Mesenchymal stem cell (in vitro differentiated cells and primary cell): ENCODE results near the gene ERCC1.

ENCODE experiments used
- DNase-seq: peaks from one replicate; pipeline ENCODE4 v3.0.0-alpha.2; 2013
- H2AFZ ChIP-seq: one replicate; pipeline ENCODE4 v1.6.1; 2013; ENCODE audit warnings: low read depth, mild to moderate bottlenecking, control low read depth, inconsistent platforms, low read length, moderate library complexity
- H2AK5ac ChIP-seq: 2 replicates; pipeline ENCODE4 v1.6.1; 2013; ENCODE audit warnings: low read length, moderate library complexity, mild to moderate bottlenecking, inconsistent platforms; ENCODE audit not compliant: severe bottlenecking
- H2BK120ac ChIP-seq: one replicate; pipeline ENCODE4 v1.6.1; 2013; ENCODE audit warnings: low read depth, mild to moderate bottlenecking, inconsistent platforms, low read length, moderate library complexity
- H2BK12ac ChIP-seq, 2 experiments: one replicate each; pipeline ENCODE4 v1.6.1; 2013; ENCODE audit warnings: inconsistent platforms in 2 of 2, low read length in 2 of 2, mild to moderate bottlenecking in 2 of 2, moderate library complexity in 2 of 2, control low read depth in 1 of 2
- H2BK15ac ChIP-seq: one replicate; pipeline ENCODE4 v1.6.1; 2013; ENCODE audit warnings: mild to moderate bottlenecking, low read depth, inconsistent platforms; ENCODE audit not compliant: poor library complexity, severe bottlenecking
- H2BK5ac ChIP-seq: 2 replicates; pipeline ENCODE4 v1.6.1; 2013; ENCODE audit warnings: low read depth, mild to moderate bottlenecking, low read length, control low read depth, inconsistent platforms; ENCODE audit not compliant: poor library complexity, severe bottlenecking
- H3K14ac ChIP-seq, 2 experiments: one replicate each; pipeline ENCODE4 v1.6.1; 2013; ENCODE audit warnings: inconsistent platforms in 2 of 2, low read length in 2 of 2, control low read depth in 1 of 2, mild to moderate bottlenecking in 1 of 2, moderate library complexity in 1 of 2
- H3K18ac ChIP-seq, 2 experiments: one replicate each; pipeline ENCODE4 v1.6.1; 2013; ENCODE audit warnings: inconsistent platforms in 2 of 2, low read length in 2 of 2, control low read depth in 1 of 2, low read depth in 1 of 2, mild to moderate bottlenecking in 1 of 2
- H3K23ac ChIP-seq, 2 experiments: one replicate each; pipeline ENCODE4 v1.6.1; 2013; ENCODE audit warnings: inconsistent platforms in 2 of 2, low read length in 2 of 2, mild to moderate bottlenecking in 2 of 2, moderate library complexity in 2 of 2, control low read depth in 1 of 2
- H3K27ac ChIP-seq: 2 replicates; pipeline ENCODE4 v1.5.1; 2013; ENCODE audit warnings: mild to moderate bottlenecking, moderate library complexity, low read length, control low read depth, inconsistent platforms; ENCODE audit not compliant: poor library complexity, severe bottlenecking
- H3K27me3 ChIP-seq, 2 experiments: 2 replicates each; pipeline versions ENCODE4 v1.6.1 to v1.7.0; 2013; ENCODE audit warnings: low read length in 2 of 2, mild to moderate bottlenecking in 2 of 2, moderate library complexity in 2 of 2, control low read depth in 1 of 2, inconsistent platforms in 1 of 2; ENCODE audit not compliant: control insufficient read depth in 1 of 2, insufficient read depth in 1 of 2
- H3K36me3 ChIP-seq, 2 experiments: 2 replicates each; pipeline versions ENCODE4 v1.6.1 to v1.7.0; 2013; ENCODE audit warnings: low read length in 2 of 2, control low read depth in 1 of 2, inconsistent platforms in 1 of 2, low read depth in 1 of 2, mild to moderate bottlenecking in 1 of 2; ENCODE audit not compliant: insufficient read depth in 2 of 2, control insufficient read depth in 1 of 2
- H3K4ac ChIP-seq, 2 experiments: one replicate each; pipeline ENCODE4 v1.6.1; 2013; ENCODE audit warnings: inconsistent platforms in 2 of 2, low read length in 2 of 2, mild to moderate bottlenecking in 2 of 2, moderate library complexity in 2 of 2, control low read depth in 1 of 2, low read depth in 1 of 2
- H3K4me1 ChIP-seq: 2 replicates; pipeline ENCODE4 v1.6.1; 2013; ENCODE audit warnings: low read depth, low read length, control low read depth; ENCODE audit not compliant: control insufficient read depth, insufficient read depth
- H3K4me2 ChIP-seq: 2 replicates; pipeline ENCODE4 v1.6.1; 2013; ENCODE audit warnings: low read length, mild to moderate bottlenecking, inconsistent platforms; ENCODE audit not compliant: poor library complexity, severe bottlenecking
- H3K4me3 ChIP-seq, 2 experiments: 2 replicates each; pipeline versions ENCODE4 v1.5.1 to v1.7.0; 2013; ENCODE audit warnings: low read length in 2 of 2, mild to moderate bottlenecking in 2 of 2, control low read depth in 1 of 2, low read depth in 1 of 2; ENCODE audit not compliant: insufficient read depth in 1 of 2
- H3K79me1 ChIP-seq: replicated peaks from 2 replicates; pipeline ENCODE4 v1.6.1; 2013; ENCODE audit warnings: mild to moderate bottlenecking, control low read depth, low read length, inconsistent platforms; ENCODE audit not compliant: poor library complexity, severe bottlenecking
- H3K9ac ChIP-seq: 2 replicates; pipeline ENCODE4 v1.7.0; 2013; ENCODE audit warnings: mild to moderate bottlenecking, low read length, moderate library complexity
- H3K9me3 ChIP-seq: 2 replicates; pipeline ENCODE4 v1.7.0; 2013; ENCODE audit warnings: mild to moderate bottlenecking, low read length; ENCODE audit not compliant: control insufficient read depth
- H4K8ac ChIP-seq: one replicate; pipeline ENCODE4 v1.6.1; 2013; ENCODE audit warnings: inconsistent platforms, mild to moderate bottlenecking, low read length, moderate library complexity
- H4K91ac ChIP-seq: one replicate; pipeline ENCODE4 v1.6.1; 2013; ENCODE audit warnings: mild to moderate bottlenecking, low read length, inconsistent platforms
- WGBS: methylation state at CpG from one replicate; pipeline ENCODE4 v1.1.7; 2013; ENCODE audit warnings: mixed read lengths; 5-methylcytosine and 5-hydroxymethylcytosine counted together

ERCC1 gene

DNA sequence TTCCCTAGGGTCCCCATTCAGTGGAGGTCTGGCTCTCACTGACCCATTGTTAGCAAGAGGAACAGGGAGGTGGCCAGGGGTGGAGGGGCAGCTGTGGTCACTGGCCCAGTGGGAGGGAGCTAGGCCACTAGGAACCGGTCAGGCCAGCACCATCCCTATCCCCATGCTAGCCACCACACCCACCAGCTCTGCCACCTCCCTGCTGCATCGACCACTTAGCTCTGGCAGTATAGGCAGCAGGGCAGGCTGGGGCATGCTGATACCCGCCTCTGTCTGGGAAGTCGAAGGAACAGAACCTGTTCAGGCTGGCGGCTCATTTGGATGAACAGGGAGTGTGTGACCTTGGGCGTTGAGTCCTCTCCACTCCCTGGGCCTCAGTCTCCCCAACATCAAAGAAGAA lies 23.5 kb downstream of the ERCC1 start:
- Histone ChIP-seq H3K4ac (no peak overlapping the region), H4K91ac (no peak overlapping the region), H3K4me2 (no peak overlapping the region), H3K14ac (no peak overlapping the region), H2BK15ac (no peak overlapping the region), H3K27me3 (no peaks in the 10 kb centered on the region), H3K9ac (no peak overlapping the region), H3K23ac (no peak overlapping the region), H3K36me3 (peaks cover 0 to 24% of the 10 kb centered on the region in 2 experiments), H3K27ac (no peak overlapping the region), H4K8ac (no peak overlapping the region), H3K79me1 (peaks cover 26% of the 10 kb centered on the region), H2AK5ac (no peak overlapping the region), H3K4me1 (peaks cover 28% of the 10 kb centered on the region), H3K9me3 (no peaks in the 10 kb centered on the region), H2BK12ac (no peak overlapping the region), H3K4me3 (peak overlapping the region in 1 of 2 experiments; percentile 14), H3K18ac (no peak overlapping the region), H2BK5ac (no peak overlapping the region), H2AFZ (no peak overlapping the region), H2BK120ac (no peak overlapping the region)
- 85% methylated on average over 6 of the region's 6 CpGs for WGBS
- no peak for DNase-seq

DNA sequence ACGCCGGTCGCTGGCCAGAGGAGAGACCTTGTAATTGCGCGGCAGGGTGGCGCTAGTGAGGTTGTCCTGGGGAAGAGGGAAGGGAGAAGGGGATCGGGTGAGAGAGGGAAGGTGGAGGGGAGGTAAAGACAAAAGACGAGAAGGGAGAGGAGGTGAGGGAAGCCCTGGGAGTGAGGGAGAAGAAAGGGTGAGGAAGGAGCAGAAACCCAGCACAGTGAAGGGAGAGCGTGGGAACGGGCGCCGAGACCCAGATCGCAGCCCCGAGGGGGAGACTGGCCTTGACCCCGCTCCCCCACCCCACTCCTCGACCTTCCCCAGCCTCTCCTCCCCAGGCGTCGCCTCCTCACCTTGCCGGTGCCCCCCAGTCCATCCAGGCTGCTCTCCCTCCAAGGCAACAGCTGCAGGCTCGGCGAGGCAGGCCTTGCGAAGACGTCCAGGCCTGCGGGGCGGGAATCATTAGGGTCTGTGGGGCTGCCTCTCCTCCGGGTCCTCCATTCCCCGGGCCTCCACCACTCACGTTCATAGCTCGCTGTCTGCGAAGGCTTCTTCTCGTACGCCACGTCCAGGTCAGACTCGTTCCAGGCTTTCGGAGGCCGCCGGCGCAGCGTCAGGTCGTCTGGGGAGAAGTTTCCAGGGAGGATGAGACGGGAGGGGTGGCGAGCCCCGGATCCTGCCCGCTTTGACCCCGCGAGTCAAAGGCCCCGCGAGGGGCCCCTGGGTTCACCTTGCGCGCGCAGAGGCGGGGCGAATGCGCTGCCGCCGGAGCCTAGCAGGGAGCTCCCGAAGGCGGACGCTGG lies 27.7 kb downstream of the ERCC1 start:
- Histone ChIP-seq H2BK120ac (no peak overlapping the region), H2BK5ac (no peak overlapping the region), H2AK5ac (no peak overlapping the region), H2AFZ (no peak overlapping the region), H3K4me2 (no peak overlapping the region), H3K4me3 (no peak overlapping the region), H3K4me1 (peaks cover 8% of the 10 kb centered on the region), H3K36me3 (peaks cover 0 to 43% of the 10 kb centered on the region in 2 experiments), H3K79me1 (peaks cover 12% of the 10 kb centered on the region), H2BK12ac (no peak overlapping the region), H3K4ac (no peak overlapping the region), H3K14ac (no peak overlapping the region), H3K18ac (no peak overlapping the region), H4K91ac (no peak overlapping the region), H3K9ac (no peak overlapping the region), H3K27me3 (no peaks in the 10 kb centered on the region), H3K27ac (no peak overlapping the region), H3K9me3 (no peaks in the 10 kb centered on the region), H4K8ac (no peak overlapping the region), H2BK15ac (peak overlapping the region; percentile 3), H3K23ac (no peak overlapping the region)
- DNase-seq: no peak
- 51% methylated on average over 53 of the region's 59 CpGs for WGBS

DNA sequence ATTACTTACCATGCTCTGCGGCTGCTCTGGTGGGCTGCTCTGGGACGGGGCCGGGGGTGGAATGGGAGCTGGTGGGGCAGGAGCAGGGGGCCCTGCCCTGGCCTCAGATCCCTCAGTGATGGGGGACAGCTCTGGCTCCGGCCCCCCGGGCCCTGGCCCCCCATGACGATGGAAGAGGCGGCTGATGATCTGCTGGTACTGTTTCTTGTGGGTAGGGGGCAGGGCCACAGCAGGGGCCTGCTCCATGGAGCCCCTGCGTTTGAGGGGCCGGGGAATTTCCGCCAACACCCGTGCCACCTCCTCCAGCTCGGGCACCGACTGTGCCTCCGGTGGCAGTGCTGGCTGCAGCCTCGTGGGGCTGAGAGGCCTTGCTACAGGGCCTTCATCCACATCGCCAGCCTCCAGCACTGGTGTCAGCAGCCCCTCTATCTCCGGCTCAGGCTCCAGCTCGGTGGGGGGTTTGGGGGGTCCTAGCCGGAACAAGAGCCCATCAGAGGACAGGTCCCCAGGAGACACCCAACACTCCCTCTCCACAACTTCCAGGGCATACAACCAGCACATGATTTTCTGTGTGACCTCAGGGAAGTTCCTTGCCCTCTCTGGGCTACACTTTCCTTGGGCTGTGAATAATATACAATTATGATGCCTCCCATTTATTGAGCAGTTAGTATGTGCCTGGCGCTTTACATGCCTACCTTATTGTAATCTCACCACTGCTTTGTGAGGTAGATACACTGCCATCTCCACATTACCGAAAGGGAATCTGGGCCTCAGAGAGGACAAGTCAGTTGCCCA lies 31.6 kb downstream of the ERCC1 start:
- WGBS: 95% methylated on average over 20 of the region's 21 CpGs
- no peak overlapping the region for H2BK5ac ChIP-seq
- DNase-seq: no peak
- H3K4ac ChIP-seq: no peak overlapping the region
- no peak overlapping the region for H3K4me3 ChIP-seq
- H3K18ac ChIP-seq: no peak overlapping the region
- no peak overlapping the region for H3K9ac ChIP-seq
- no peak overlapping the region for H2BK120ac ChIP-seq
- H4K91ac ChIP-seq: no peak overlapping the region
- peaks cover 1% of the 10 kb centered on the region for H3K79me1 ChIP-seq
- H2BK12ac ChIP-seq: no peak overlapping the region
- H2AK5ac ChIP-seq: no peak overlapping the region
- no peak overlapping the region for H3K4me2 ChIP-seq
- no peaks in the 10 kb centered on the region for H3K9me3 ChIP-seq
- H3K23ac ChIP-seq: no peak overlapping the region
- H3K27me3 ChIP-seq: no peaks in the 10 kb centered on the region
- no peak overlapping the region for H4K8ac ChIP-seq
- H2AFZ ChIP-seq: no peak overlapping the region
- H3K14ac ChIP-seq: no peak overlapping the region
- no peak overlapping the region for H2BK15ac ChIP-seq
- peaks cover 0 to 38% of the 10 kb centered on the region in 2 experiments for H3K36me3 ChIP-seq
- no peaks in the 10 kb centered on the region for H3K4me1 ChIP-seq
- H3K27ac ChIP-seq: no peak overlapping the region

DNA sequence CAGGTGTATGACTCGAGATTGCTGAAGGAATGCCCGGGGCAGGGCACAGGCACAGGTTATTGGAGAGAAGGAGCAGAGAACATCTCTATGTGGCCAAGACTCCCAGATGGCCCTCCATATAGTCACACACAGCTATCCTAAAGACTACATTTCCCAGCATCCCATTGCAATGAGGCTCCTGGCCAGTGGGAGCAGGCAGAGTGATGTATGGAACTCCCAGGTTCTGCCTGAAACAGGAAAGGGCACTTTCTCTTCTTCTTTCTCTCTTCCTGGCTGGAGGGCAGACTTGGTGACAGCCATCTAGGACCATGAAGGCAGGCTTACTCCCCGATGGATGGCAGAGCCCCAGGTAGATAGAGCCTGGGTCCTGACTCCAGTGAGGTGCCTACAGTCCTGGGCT lies 32.4 kb downstream of the ERCC1 start:
- H3K27me3 ChIP-seq: peaks cover 0 to under 1% of the 10 kb centered on the region in 2 experiments
- WGBS: 74% methylated on average over 2 of the region's 3 CpGs
- H3K4me1 ChIP-seq: no peaks in the 10 kb centered on the region

More for the DNA sequence above, 32.4 kb downstream of the ERCC1 start:
- no peaks in the 10 kb centered on the region for H3K79me1 ChIP-seq
- H2BK15ac ChIP-seq: no peak overlapping the region
- no peak overlapping the region for H2BK12ac ChIP-seq
- no peak overlapping the region for H4K8ac ChIP-seq
- H2AK5ac ChIP-seq: no peak overlapping the region
- H3K23ac ChIP-seq: no peak overlapping the region
- H3K4me2 ChIP-seq: no peak overlapping the region
- no peak overlapping the region for H3K9ac ChIP-seq
- no peak overlapping the region for H3K18ac ChIP-seq
- no peak overlapping the region for H2BK5ac ChIP-seq
- H3K4ac ChIP-seq: no peak overlapping the region
- no peak overlapping the region for H3K14ac ChIP-seq
- H2BK120ac ChIP-seq: no peak overlapping the region
- peaks cover 0 to 31% of the 10 kb centered on the region in 2 experiments for H3K36me3 ChIP-seq
- H4K91ac ChIP-seq: no peak overlapping the region
- no peak overlapping the region for H3K4me3 ChIP-seq
- H3K27ac ChIP-seq: no peak overlapping the region
- H2AFZ ChIP-seq: no peak overlapping the region
- peak; percentile 33 for DNase-seq
- no peaks in the 10 kb centered on the region for H3K9me3 ChIP-seq
